Cerebellar nuclear complex (tissue), 1 donor: ENCODE measurements around the gene MPST.

Source experiments
- DNase-seq, 2 experiments: peaks; one replicate each; lab custom pipeline; 2025; lab: John Stamatoyannopoulos, UW

The MPST gene

GRCh38 chr22:37079158-37079557 lies 59.6 kb downstream of the MPST start:
- DNase-seq: no peak
